Measurements from ENCODE around the gene ZNF711.

DNA sequence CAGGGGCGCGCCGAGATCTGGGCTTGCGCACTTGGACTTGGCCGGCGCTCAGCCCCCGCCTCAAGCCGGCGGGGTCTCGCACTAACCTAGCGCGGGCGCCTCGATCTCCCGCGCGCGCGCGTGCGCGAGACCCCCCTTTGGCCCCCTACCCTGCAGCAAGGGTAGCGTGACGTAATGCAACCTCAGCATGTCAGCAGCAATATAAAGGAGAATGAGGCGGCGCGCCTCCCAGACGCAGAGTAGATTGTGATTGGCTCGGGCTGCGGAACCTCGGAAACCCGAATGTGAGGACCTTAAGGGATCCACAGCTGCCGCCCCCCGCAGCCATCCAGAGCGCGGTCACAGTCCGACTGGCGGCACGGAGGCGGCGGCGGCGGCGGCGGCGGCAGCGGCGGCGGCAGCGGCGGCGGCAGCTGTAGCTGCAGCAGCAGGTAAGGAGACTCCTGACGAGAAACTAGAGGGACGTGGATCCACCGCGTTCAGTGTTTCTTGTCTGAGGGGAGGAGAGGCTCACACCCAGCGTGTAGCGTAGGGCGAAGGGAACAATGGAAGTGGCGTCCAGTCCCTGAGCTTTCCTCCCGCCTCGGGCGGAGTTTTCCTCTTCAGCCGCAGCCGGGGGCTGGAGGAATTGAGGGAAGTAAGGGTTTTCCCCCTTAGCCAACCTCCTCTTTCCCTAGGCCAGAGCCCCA lies at the start of gene ZNF711, which contains the start of gene SATL1:
- TF ChIP-seq, protein P1, sequence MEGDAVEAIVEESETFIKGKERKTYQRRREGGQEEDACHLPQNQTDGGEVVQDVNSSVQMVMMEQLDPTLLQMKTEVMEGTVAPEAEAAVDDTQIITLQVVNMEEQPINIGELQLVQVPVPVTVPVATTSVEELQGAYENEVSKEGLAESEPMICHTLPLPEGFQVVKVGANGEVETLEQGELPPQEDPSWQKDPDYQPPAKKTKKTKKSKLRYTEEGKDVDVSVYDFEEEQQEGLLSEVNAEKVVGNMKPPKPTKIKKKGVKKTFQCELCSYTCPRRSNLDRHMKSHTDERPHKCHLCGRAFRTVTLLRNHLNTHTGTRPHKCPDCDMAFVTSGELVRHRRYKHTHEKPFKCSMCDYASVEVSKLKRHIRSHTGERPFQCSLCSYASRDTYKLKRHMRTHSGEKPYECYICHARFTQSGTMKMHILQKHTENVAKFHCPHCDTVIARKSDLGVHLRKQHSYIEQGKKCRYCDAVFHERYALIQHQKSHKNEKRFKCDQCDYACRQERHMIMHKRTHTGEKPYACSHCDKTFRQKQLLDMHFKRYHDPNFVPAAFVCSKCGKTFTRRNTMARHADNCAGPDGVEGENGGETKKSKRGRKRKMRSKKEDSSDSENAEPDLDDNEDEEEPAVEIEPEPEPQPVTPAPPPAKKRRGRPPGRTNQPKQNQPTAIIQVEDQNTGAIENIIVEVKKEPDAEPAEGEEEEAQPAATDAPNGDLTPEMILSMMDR (IDR thresholded peaks at IDR 0.05; ENCODE audit: low read length) = no peak
- TF ChIP-seq EZH2phosphoT487 (IDR thresholded peaks at IDR 0.05; ENCODE audit: low read length) (no peak), EZH2 (optimal IDR thresholded peaks at IDR 0.05; ENCODE audit: low read depth, low read length) (no peak)
